Astrocyte (in vitro differentiated cells and primary cell): Measurements from ENCODE around the gene ESYT3.

Source experiments
- CTCF ChIP-seq: IDR thresholded peaks from 2 replicates; pipeline ENCODE4 v1.5.1; 2011; ENCODE audit warnings: low read depth, mild to moderate bottlenecking, inconsistent platforms, low read length, moderate library complexity; ENCODE audit not compliant: insufficient read depth
- EZH2 ChIP-seq: IDR thresholded peaks from 2 replicates; pipeline ENCODE4 v1.6.1; 2012; ENCODE audit warnings: mild to moderate bottlenecking, low read length, inconsistent platforms; ENCODE audit not compliant: insufficient read depth

- TF ChIP-seq CTCF, result no peak
- TF ChIP-seq EZH2, result no peak
Observed at GRCh38 chr3:138390582-138390932, 43.9 kb upstream of the ESYT3 start.
